B cell (primary cell): ENCODE measurements around the gene EXOC6B. TPM values are rescaled to one million over a fixed set of nuclear protein-coding genes. Genes with fewer than 3 reads are reported as not detected.

Experiments
- ATAC-seq: fragments of 200-7000 bp; cut with Tn5 transposase; one replicate; pipeline ENCODE4 v1.10.0; 2021; ENCODE audit warnings: low read depth, mild to moderate bottlenecking, moderate number of reproducible peaks, moderate library complexity
- CTCF ChIA-PET: fragments of 350-600 bp; sonication (Branson Sonifier 250); formaldehyde crosslinking; loops from one replicate; lab custom pipeline; 2021; ENCODE audit warnings: antibody characterized with exemption, inconsistent platforms; lab: Charles Lee
- POLR2A ChIA-PET: fragments of 350-600 bp; sonication (Branson Sonifier 250); formaldehyde crosslinking; loops from one replicate; lab custom pipeline; 2021; ENCODE audit warnings: antibody characterized with exemption; lab: Charles Lee
- DNase-seq: peaks from one replicate; pipeline ENCODE4 v3.0.0; 2013
- H2AFZ ChIP-seq: 2 replicates; pipeline ENCODE4 v1.6.1; 2012; ENCODE audit warnings: mild to moderate bottlenecking, low read depth, low read length; ENCODE audit not compliant: insufficient read depth, poor library complexity, severe bottlenecking
- H3K27ac ChIP-seq, 2 donors: 1 replicate in 1 of 2; 2 replicates in 1 of 2; pipeline ENCODE4 v1.5.1; 2012 to 2013; ENCODE audit warnings: low read length in 2 of 2, mild to moderate bottlenecking in 2 of 2, moderate library complexity in 1 of 2
- H3K27me3 ChIP-seq, 4 experiments: fragments of 200-600 bp in 1 of 4; sonication (generic) in 1 of 4; replicated peaks in 1 of 4; 1 replicate in 2 of 4; 2 replicates in 2 of 4; pipeline versions ENCODE4 v1.6.1 to v1.7.0; 2013 to 2016; ENCODE audit warnings: low read length in 3 of 4, mild to moderate bottlenecking in 2 of 4, mixed read lengths in 1 of 4, moderate library complexity in 1 of 4; ENCODE audit not compliant: insufficient read depth in 4 of 4, control insufficient read depth in 3 of 4; ENCODE audit errors: control extremely low read depth in 1 of 4
- H3K36me3 ChIP-seq, 2 experiments: replicated peaks in 1 of 2; 1 replicate in 1 of 2; 2 replicates in 1 of 2; pipeline versions ENCODE4 v1.6.1 to v1.7.1; 2013; ENCODE audit warnings: low read length in 1 of 2; ENCODE audit not compliant: insufficient read depth in 2 of 2, control insufficient read depth in 1 of 2; ENCODE audit errors: control extremely low read depth in 1 of 2, extremely low read depth in 1 of 2
- H3K4me1 ChIP-seq, 2 donors: fragments of 200-600 bp in 1 of 2; sonication (generic) in 1 of 2; 1 replicate in 1 of 2; 2 replicates in 1 of 2; pipeline versions ENCODE4 v1.5.1 to v1.6.1; 2013 to 2017; ENCODE audit warnings: low read length in 2 of 2; ENCODE audit not compliant: control insufficient read depth in 2 of 2, insufficient read depth in 2 of 2
- H3K4me2 ChIP-seq: replicated peaks from 2 replicates; pipeline ENCODE3; 2012; ENCODE audit warnings: mild to moderate bottlenecking, low read depth, low read length; ENCODE audit not compliant: poor library complexity, severe bottlenecking
- H3K4me3 ChIP-seq, 5 experiments: fragments of 200-600 bp in 1 of 5; sonication (generic) in 1 of 5; 1 replicate in 3 of 5; 2 replicates in 2 of 5; pipeline versions ENCODE4 v1.5.1 to v1.7.0; 2011 to 2016; ENCODE audit warnings: low read length in 4 of 5, mild to moderate bottlenecking in 4 of 5, low read depth in 2 of 5, control low read depth in 1 of 5, moderate library complexity in 1 of 5; ENCODE audit not compliant: insufficient read depth in 1 of 5; ENCODE audit errors: control extremely low read depth in 1 of 5, extremely low read depth in 1 of 5
- H3K79me2 ChIP-seq: fragments of 200-600 bp; sonication (generic); one replicate; pipeline ENCODE4 v1.6.0; 2016; ENCODE audit warnings: low read length; ENCODE audit not compliant: control insufficient read depth, insufficient read depth
- H3K9ac ChIP-seq: fragments of 200-600 bp; sonication (generic); 2 replicates; pipeline ENCODE4 v1.6.1; 2017; ENCODE audit warnings: mild to moderate bottlenecking, low read length, moderate library complexity
- H3K9me3 ChIP-seq, 3 donors: one replicate each; pipeline versions ENCODE4 v1.6.1 to v1.7.1; 2013; ENCODE audit warnings: low read length in 2 of 3; ENCODE audit not compliant: control insufficient read depth in 2 of 3, insufficient read depth in 1 of 3; ENCODE audit errors: control extremely low read depth in 1 of 3
- H4K20me1 ChIP-seq: 2 replicates; pipeline ENCODE4 v1.6.0; 2012; ENCODE audit warnings: mild to moderate bottlenecking, low read length; ENCODE audit not compliant: insufficient read depth, control insufficient read depth, poor library complexity, severe bottlenecking
- H3K27ac Mint-ChIP-seq: one replicate; pipeline ENCODE4 v1.8.0; 2021; ENCODE audit warnings: mixed read lengths
- H3K27me3 Mint-ChIP-seq: one replicate; pipeline ENCODE4 v1.8.0; 2021; ENCODE audit warnings: mixed read lengths
- H3K4me1 Mint-ChIP-seq: one replicate; pipeline ENCODE4 v1.8.0; 2021; ENCODE audit warnings: mixed read lengths
- H3K4me3 Mint-ChIP-seq: one replicate; pipeline ENCODE4 v1.8.0; 2021; ENCODE audit warnings: mixed read lengths
- H3K9me3 Mint-ChIP-seq: one replicate; pipeline ENCODE4 v1.8.0; 2022; ENCODE audit warnings: mixed read lengths; ENCODE audit not compliant: insufficient read depth
- EZH2 ChIP-seq: IDR thresholded peaks from 2 replicates; pipeline ENCODE4 v1.6.1; 2012; ENCODE audit warnings: borderline replicate concordance, low read depth, mild to moderate bottlenecking, moderate library complexity, low read length; ENCODE audit not compliant: insufficient read depth, poor library complexity, severe bottlenecking
- WGBS: methylation state at CpG from one replicate; pipeline ENCODE4 v1.1.5; 2013; ENCODE audit warnings: missing lambda C conversion rate; ENCODE audit not compliant: insufficient coverage; 5-methylcytosine and 5-hydroxymethylcytosine counted together
- intact Hi-C: fragments of 100-400 bp; cut with micrococcal nuclease; formaldehyde crosslinking; loops from one replicate; pipeline ENCODE4 v1.10.0; 2022
- polyA plus RNA-seq: library from polyadenylated mRNA; depleted of rRNA; stranded (reverse); fragments of >200 nt; gene quantifications from 2 replicates; pipeline ENCODE4 v1.2.3, GENCODE V29; 2012
- total RNA-seq, 2 donors: library from RNA; stranded (reverse); fragments of 120-200 nt in 1 of 2; gene quantifications; 1 replicate in 1 of 2; 2 replicates in 1 of 2; pipeline versions ENCODE4 v1.2.3 to v1.2.4, GENCODE V29; 2013 to 2022
- TF ChIP-seq, protein P1 (sequence below): fragments of 200-600 bp; IDR thresholded peaks from one replicate; pipeline ENCODE4 v1.8.0; 2022; ENCODE audit warnings: antibody characterized with exemption, mild to moderate bottlenecking

Gene EXOC6B
- total and polyA plus RNA-seq, 2 donors (not counting 1 experiment from before 2014, with no cell fraction given) = 4.8 to 22.6 TPM

DNA sequence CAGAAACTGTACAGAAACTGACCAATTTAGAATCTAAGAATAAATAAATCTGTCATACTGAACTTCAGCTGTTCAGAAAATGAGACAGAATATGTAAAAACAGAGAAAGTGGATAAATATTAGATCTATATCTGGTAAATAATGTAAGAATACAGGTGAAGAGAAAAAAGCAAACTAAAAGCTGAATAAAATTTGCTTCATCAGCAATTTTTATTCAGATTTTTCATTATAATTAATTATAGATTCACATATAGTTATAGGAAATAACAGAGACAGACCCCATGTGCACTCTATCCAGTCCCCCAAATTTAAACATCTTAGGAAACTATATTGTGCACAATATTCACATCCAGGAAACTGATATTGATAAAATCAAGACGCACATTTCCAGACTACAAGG is 299.2 kb downstream of the EXOC6B start:
- DNase-seq = no peak
- TF ChIP-seq, protein P1, sequence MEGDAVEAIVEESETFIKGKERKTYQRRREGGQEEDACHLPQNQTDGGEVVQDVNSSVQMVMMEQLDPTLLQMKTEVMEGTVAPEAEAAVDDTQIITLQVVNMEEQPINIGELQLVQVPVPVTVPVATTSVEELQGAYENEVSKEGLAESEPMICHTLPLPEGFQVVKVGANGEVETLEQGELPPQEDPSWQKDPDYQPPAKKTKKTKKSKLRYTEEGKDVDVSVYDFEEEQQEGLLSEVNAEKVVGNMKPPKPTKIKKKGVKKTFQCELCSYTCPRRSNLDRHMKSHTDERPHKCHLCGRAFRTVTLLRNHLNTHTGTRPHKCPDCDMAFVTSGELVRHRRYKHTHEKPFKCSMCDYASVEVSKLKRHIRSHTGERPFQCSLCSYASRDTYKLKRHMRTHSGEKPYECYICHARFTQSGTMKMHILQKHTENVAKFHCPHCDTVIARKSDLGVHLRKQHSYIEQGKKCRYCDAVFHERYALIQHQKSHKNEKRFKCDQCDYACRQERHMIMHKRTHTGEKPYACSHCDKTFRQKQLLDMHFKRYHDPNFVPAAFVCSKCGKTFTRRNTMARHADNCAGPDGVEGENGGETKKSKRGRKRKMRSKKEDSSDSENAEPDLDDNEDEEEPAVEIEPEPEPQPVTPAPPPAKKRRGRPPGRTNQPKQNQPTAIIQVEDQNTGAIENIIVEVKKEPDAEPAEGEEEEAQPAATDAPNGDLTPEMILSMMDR = no peak
- no peak for TF ChIP-seq EZH2
- no peak overlapping the region for H2AFZ ChIP-seq
- no peak overlapping the region for H3K4me2 ChIP-seq
- H3K4me1 Mint-ChIP-seq = no peaks in the 10 kb centered on the region
- H3K27ac ChIP-seq = no peak overlapping the region
- H3K9me3 ChIP-seq = no peaks in the 10 kb centered on the region
- no CpG with 5 or more reads among the region's 1 CpG for WGBS
- ChIA-PET POLR2A (no interaction called here), CTCF (no interaction called here)
- H3K36me3 ChIP-seq = no peaks in the 10 kb centered on the region
- no peak overlapping the region for H3K27ac Mint-ChIP-seq
- intact Hi-C loops = no loop called here
- H3K4me1 ChIP-seq = no peaks in the 10 kb centered on the region
- H3K4me3 ChIP-seq = no peak overlapping the region
- no peaks in the 10 kb centered on the region for H4K20me1 ChIP-seq
- no peaks in the 10 kb centered on the region for H3K79me2 ChIP-seq
- H3K4me3 Mint-ChIP-seq = no peak overlapping the region
- ATAC-seq = no peak
- no peaks in the 10 kb centered on the region for H3K9me3 Mint-ChIP-seq
- H3K27me3 Mint-ChIP-seq = no peaks in the 10 kb centered on the region
- H3K9ac ChIP-seq = no peak overlapping the region
- H3K27me3 ChIP-seq = no peaks in the 10 kb centered on the region

DNA sequence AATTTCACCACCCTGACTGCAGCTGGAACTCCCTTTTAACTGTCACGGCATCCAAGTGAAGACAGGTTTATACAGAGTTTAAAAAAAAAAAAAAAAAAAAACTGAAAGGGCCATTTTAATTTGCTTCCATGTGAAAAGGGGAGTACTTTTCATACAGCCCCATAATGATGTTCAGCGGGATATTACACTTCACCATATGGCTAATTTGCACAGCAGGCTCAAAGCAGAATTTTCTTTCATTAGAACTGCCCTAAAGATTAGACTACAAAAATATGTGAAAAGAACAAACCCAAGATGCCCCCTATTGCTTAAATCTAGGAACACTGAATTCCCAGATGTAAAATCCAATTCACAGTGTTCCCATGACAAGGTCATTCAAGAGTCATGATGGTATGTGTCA is 301.8 kb downstream of the EXOC6B start:
- no peak for ATAC-seq
- H4K20me1 ChIP-seq = no peaks in the 10 kb centered on the region

More for the DNA sequence above, 301.8 kb downstream of the EXOC6B start:
- TF ChIP-seq EZH2 = no peak
- TF ChIP-seq, protein P1 = no peak
- no peak overlapping the region for H3K4me3 Mint-ChIP-seq
- Histone ChIP-seq H3K27ac (no peak overlapping the region), H3K4me3 (no peak overlapping the region), H3K9ac (no peak overlapping the region), H3K27me3 (no peaks in the 10 kb centered on the region), H3K79me2 (no peaks in the 10 kb centered on the region), H3K9me3 (no peaks in the 10 kb centered on the region), H3K4me2 (no peak overlapping the region), H3K36me3 (no peaks in the 10 kb centered on the region), H2AFZ (no peak overlapping the region), H3K4me1 (no peaks in the 10 kb centered on the region)
- no peaks in the 10 kb centered on the region for H3K9me3 Mint-ChIP-seq
- POLR2A ChIA-PET = no interaction called here
- H3K27me3 Mint-ChIP-seq = no peaks in the 10 kb centered on the region
- CTCF ChIA-PET = no interaction called here
- WGBS = no CpG with 5 or more reads among the region's 2 CpGs
- H3K4me1 Mint-ChIP-seq = no peaks in the 10 kb centered on the region
- no peak overlapping the region for H3K27ac Mint-ChIP-seq
- DNase-seq = no peak
- intact Hi-C loops = no loop called here
